Stimulated activated CD4-positive, alpha-beta T cell treated with anti-CD3 and anti-CD28 coated beads, Interleukin-4, amount 100 ng/mL, for 4 hours (primary cell): ENCODE results near the gene HSPH1.

Experiments used
- DNase-seq, 2 experiments: peaks; one replicate each; pipeline ENCODE4 v3.0.0-alpha.2; 2020

HSPH1 gene

GRCh38 chr13:31093145-31093885, 68.4 kb downstream of the HSPH1 start:
- DNase-seq: no peak

- DNase-seq: no peak
Measured at GRCh38 chr13:31092646-31093045, 69.1 kb downstream of the HSPH1 start.

GRCh38 chr13:31090961-31091624, 70.6 kb downstream of the HSPH1 start:
- no peak for DNase-seq

GRCh38 chr13:31090096-31090495, 71.6 kb downstream of the HSPH1 start:
- DNase-seq: no peak

GRCh38 chr13:31089649-31090048, 72.1 kb downstream of the HSPH1 start:
- no peak for DNase-seq

- no peak for DNase-seq
Measured at GRCh38 chr13:31088826-31089420, 72.8 kb downstream of the HSPH1 start.
